Prostate gland (tissue), 2 donors: ENCODE data around the gene OR5H15. TPM values are rescaled to one million over a fixed set of nuclear protein-coding genes. Genes with fewer than 3 reads are reported as not detected.
"Not testable (repeated sequence)": the region's sequence is repeated elsewhere in the genome, so short reads cannot be mapped to it uniquely, and the experiment has no call there.

Experiments
- DNase-seq: peaks from one replicate; pipeline ENCODE4 v3.0.0-alpha.2; 2019; ENCODE audit warnings: low spot score
- H3K27ac ChIP-seq, 2 donors: fragments of 200-600 bp; sonication (generic); 2 replicates each; pipeline ENCODE4 v1.5.1; 2017 to 2019
- H3K27me3 ChIP-seq: fragments of 200-600 bp; sonication (generic); replicated peaks from 2 replicates; pipeline ENCODE4 v1.5.1; 2019; ENCODE audit not compliant: insufficient read depth
- H3K36me3 ChIP-seq, 2 donors: fragments of 200-600 bp; sonication (generic); 1 replicate in 1 of 2; 2 replicates in 1 of 2; pipeline versions ENCODE4 v1.5.1 to v1.8.1; 2017 to 2019
- H3K4me1 ChIP-seq: fragments of 200-600 bp; sonication (generic); replicated peaks from 2 replicates; pipeline ENCODE4 v1.5.1; 2019
- H3K4me3 ChIP-seq, 2 donors: fragments of 200-600 bp; sonication (generic); 2 replicates each; pipeline ENCODE4 v1.5.1; 2017 to 2019
- H3K9me3 ChIP-seq: fragments of 200-600 bp; sonication (generic); 2 replicates; pipeline ENCODE4 v1.5.1; 2017
- POLR2A ChIP-seq: fragments of 450-650 bp; IDR thresholded peaks from one replicate; pipeline ENCODE4 v1.6.1; 2016; ENCODE audit warnings: antibody characterized with exemption, mild to moderate bottlenecking
- POLR2AphosphoS5 ChIP-seq: sonication (generic); formaldehyde crosslinking; IDR thresholded peaks from one replicate; pipeline ENCODE4 v1.6.1; 2017; ENCODE audit warnings: antibody characterized with exemption
- WGBS: methylation state at CpG from one replicate; pipeline ENCODE4 v1.1.5; 2018; 5-methylcytosine and 5-hydroxymethylcytosine counted together
- intact Hi-C: fragments of 100-400 bp; cut with DNase I; formaldehyde crosslinking; loops from one replicate; pipeline ENCODE4 v1.14.2; 2022
- total RNA-seq, 2 donors: library from RNA; depleted of rRNA; stranded (reverse); fragments of >200 nt; gene quantifications; one replicate each; pipeline ENCODE4 v1.1.0, GENCODE V29; 2016
- TF ChIP-seq, protein P1 (sequence below), 4 experiments: fragments of 200-600 bp in 2 of 4; fragments of 450-650 bp in 2 of 4; sonication (generic) in 2 of 4; IDR thresholded peaks; 1 replicate in 3 of 4; 2 replicates in 1 of 4; pipeline ENCODE4 v1.5.1; 2016 to 2019; ENCODE audit warnings: antibody characterized with exemption in 4 of 4, mild to moderate bottlenecking in 2 of 4, moderate library complexity in 2 of 4

The OR5H15 gene
- total RNA-seq, 2 donors from 2014 or later: not detected

DNA sequence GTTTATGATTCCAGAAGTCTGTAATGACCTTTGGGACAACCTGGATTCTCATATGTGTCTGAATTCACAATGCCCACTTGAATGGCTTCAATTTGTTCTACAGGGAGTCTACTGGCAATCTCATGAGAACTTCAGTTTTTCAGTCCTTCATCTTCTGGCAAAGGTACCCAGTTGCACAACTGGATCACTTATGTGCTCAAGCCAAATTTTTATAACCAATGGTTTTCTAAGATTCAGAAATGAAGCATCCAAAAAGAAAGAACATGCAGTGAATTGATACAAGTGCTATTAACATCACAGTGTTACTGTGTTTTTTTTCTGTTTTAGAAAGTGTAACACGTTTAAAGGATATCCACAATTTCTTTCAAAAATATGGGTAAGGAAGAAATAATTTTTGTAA, 19.3 kb upstream of the OR5H15 start, which contains the start of gene OR5H14:
Gene OR5H14 (plus strand): TSS at position 301 of the 400 bp plus-strand sequence. CDS start 1,907 bp downstream, outside the sequence.
- intact Hi-C loops: no loop called here
- H3K36me3 ChIP-seq: no peaks in the 10 kb centered on the region
- 95% methylated on average over 1 of the region's 1 CpG for WGBS
- no peaks in the 10 kb centered on the region for H3K4me1 ChIP-seq
- no peak within 1 kb of the TSS for H3K4me3 ChIP-seq
- H3K27ac ChIP-seq: no peak within 1 kb of the TSS
- no peaks in the 10 kb centered on the region for H3K9me3 ChIP-seq
- no peaks in the 10 kb centered on the region for H3K27me3 ChIP-seq
- TF ChIP-seq POLR2A (no peak), POLR2AphosphoS5 (no peak)
- TF ChIP-seq, protein P1, sequence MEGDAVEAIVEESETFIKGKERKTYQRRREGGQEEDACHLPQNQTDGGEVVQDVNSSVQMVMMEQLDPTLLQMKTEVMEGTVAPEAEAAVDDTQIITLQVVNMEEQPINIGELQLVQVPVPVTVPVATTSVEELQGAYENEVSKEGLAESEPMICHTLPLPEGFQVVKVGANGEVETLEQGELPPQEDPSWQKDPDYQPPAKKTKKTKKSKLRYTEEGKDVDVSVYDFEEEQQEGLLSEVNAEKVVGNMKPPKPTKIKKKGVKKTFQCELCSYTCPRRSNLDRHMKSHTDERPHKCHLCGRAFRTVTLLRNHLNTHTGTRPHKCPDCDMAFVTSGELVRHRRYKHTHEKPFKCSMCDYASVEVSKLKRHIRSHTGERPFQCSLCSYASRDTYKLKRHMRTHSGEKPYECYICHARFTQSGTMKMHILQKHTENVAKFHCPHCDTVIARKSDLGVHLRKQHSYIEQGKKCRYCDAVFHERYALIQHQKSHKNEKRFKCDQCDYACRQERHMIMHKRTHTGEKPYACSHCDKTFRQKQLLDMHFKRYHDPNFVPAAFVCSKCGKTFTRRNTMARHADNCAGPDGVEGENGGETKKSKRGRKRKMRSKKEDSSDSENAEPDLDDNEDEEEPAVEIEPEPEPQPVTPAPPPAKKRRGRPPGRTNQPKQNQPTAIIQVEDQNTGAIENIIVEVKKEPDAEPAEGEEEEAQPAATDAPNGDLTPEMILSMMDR (IDR thresholded peaks at IDR 0.05): no peak
- no peak for DNase-seq

DNA sequence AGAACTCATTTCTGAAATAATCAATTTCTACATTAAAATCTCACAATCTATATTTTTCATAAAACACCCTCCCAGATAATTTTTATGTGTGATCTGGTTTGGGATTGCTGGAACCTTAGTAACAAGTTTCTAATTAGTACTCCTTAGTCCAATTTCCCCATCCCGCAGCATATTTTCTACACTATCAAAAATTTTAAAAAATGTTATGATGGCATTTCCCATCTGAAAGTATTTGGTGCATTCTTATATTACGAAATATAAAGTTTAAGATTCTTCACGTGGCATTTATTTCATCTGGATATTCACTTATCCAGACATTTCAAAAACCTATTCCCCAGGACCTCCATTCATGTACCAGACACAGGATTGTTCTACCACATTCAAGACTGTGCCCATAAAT, 17.7 kb upstream of the OR5H15 start:
- H3K9me3 ChIP-seq: no peaks in the 10 kb centered on the region
- no peaks in the 10 kb centered on the region for H3K4me1 ChIP-seq
- H3K36me3 ChIP-seq: no peaks in the 10 kb centered on the region
- no peak overlapping the region for H3K27ac ChIP-seq
- TF ChIP-seq, protein P1 (IDR thresholded peaks at IDR 0.05): no peak
- TF ChIP-seq POLR2A (no peak), POLR2AphosphoS5 (no peak)
- intact Hi-C loops: no loop called here
- no peak for DNase-seq
- no peak overlapping the region for H3K4me3 ChIP-seq
- no peaks in the 10 kb centered on the region for H3K27me3 ChIP-seq
- WGBS: 59% methylated on average over 3 of the region's 3 CpGs

DNA sequence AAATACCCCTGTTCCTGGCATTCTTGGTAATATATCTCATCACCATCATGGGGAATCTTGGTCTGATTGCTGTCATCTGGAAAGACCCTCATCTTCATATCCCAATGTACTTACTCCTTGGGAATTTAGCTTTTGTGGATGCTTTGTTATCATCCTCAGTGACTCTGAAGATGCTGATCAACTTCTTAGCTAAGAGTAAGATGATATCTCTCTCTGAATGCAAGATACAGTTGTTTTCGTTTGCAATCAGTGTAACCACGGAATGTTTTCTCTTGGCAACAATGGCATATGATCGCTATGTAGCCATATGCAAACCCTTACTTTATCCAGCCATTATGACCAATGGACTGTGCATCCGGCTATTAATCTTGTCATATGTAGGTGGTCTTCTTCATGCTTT, 17.0 kb upstream of the OR5H15 start:
- H3K27me3 ChIP-seq, intact Hi-C loops, H3K4me1 ChIP-seq, DNase-seq, H3K4me3 ChIP-seq, H3K27ac ChIP-seq, H3K9me3 ChIP-seq, H3K36me3 ChIP-seq: not testable (repeated sequence)
- 79% methylated on average over 4 of the region's 4 CpGs for WGBS

DNA sequence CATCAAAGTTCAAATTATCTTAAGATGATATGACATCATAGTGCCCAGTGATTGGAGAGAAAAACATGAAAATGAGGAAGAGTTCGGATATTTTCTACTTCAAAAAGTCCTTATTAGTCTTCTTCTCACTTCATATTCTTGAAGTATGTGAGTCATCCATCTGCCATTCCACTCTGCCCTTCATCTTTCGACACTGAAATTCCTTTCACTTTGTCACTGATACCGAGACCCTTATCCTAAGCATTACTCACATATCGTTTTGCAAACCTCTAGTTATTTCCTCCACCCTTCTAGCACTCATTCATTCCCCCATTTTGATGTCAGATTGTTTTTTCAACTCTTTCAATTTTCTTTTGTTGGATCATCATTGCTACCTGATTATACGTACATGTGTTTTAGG, 15.3 kb upstream of the OR5H15 start:
- intact Hi-C loops: no loop called here
- Histone ChIP-seq H3K36me3 (no peaks in the 10 kb centered on the region), H3K27ac (no peak overlapping the region), H3K4me1 (no peaks in the 10 kb centered on the region), H3K27me3 (no peaks in the 10 kb centered on the region), H3K9me3 (no peaks in the 10 kb centered on the region), H3K4me3 (no peak overlapping the region)
- DNase-seq: no peak
- 83% methylated on average over 5 of the region's 5 CpGs for WGBS
- TF ChIP-seq POLR2A: no peak
- TF ChIP-seq POLR2AphosphoS5: no peak
- TF ChIP-seq, protein P1 (IDR thresholded peaks at IDR 0.05): no peak

DNA sequence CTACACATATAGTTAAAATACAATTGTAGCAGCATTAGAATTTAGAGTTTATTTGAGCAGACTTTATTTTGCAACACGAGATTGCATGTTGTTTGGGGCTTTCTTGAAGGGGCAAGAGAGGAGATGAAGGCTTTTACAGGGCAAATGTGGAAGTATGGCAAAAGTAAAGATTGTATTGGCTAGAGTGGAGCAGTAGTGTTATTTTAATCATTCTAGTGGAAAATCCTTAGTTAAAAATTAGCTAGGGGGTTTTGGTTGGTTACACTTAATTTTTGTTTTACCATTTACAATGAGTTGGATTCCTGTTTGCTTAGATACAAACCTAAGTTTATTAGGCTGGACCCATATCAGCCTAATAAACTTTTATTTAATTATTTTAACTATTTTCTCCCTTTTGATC, 4.6 kb downstream of the OR5H15 start:
- 52% methylated on average over 1 of the region's 1 CpG for WGBS
- intact Hi-C loops: no loop called here
- Histone ChIP-seq H3K4me3 (no peak overlapping the region), H3K9me3 (no peaks in the 10 kb centered on the region), H3K36me3 (no peaks in the 10 kb centered on the region), H3K27me3 (no peaks in the 10 kb centered on the region), H3K27ac (no peak overlapping the region), H3K4me1 (no peaks in the 10 kb centered on the region)
- no peak for DNase-seq
- TF ChIP-seq, protein P1 (IDR thresholded peaks at IDR 0.05): no peak
- TF ChIP-seq POLR2A (no peak), POLR2AphosphoS5 (no peak)
